HepG2 (cell line): Measurements from ENCODE around the gene MAGI1. TPM values are rescaled to one million over a fixed set of nuclear protein-coding genes. Genes with fewer than 3 reads are reported as not detected.

Experiments used
- ATAC-seq: fragments of 200-7000 bp; cut with Tn5 transposase; 3 replicates; pipeline ENCODE4 v1.9.1; 2020; ENCODE audit warnings: mild to moderate bottlenecking, moderate library complexity
- BruUV-seq: library from RNA; stranded (reverse); fragments of 400-500 nt; replicated peaks from 2 replicates; lab custom pipeline; 2021; lab: Mats Ljungman, UMichigan
- CTCF ChIA-PET: fragments of 300-600 bp; formaldehyde crosslinking; extraction: SDS; loops from one replicate; lab custom pipeline; 2021; ENCODE audit warnings: low total read pairs, inconsistent platforms, low intra/inter-chr PET ratio; lab: Yijun Ruan, JAX
- POLR2A ChIA-PET: fragments of 350-600 bp; sonication (Branson Sonifier 250); formaldehyde crosslinking; loops from one replicate; lab custom pipeline; 2020; ENCODE audit warnings: antibody characterized with exemption, inconsistent platforms; lab: Yijun Ruan, JAX
- DNase-seq: peaks from one replicate; pipeline ENCODE4 v3.0.0-alpha.2; 2015; ENCODE audit warnings: low spot score
- FAIRE-seq: peaks from 3 replicates; lab custom pipeline; 2011; peaks lifted over from hg19 to GRCh38; lab: Jason Lieb, UNC
- H2AFZ ChIP-seq: one replicate; pipeline ENCODE4 v1.6.1; 2011; ENCODE audit warnings: low read length, inconsistent platforms
- H3K27ac ChIP-seq: fragments of 300-600 bp; 3 replicates; pipeline ENCODE4 v1.8.0; 2011; ENCODE audit warnings: mixed run types, mild to moderate bottlenecking, mixed read lengths, low read length, inconsistent platforms; ENCODE audit not compliant: insufficient read depth; ENCODE audit errors: extremely low read length
- H3K27me3 ChIP-seq, 2 experiments: fragments of 200-600 bp in 1 of 2; 2 replicates in 1 of 2; 3 replicates in 1 of 2; pipeline versions ENCODE4 v1.6.0 to v1.8.0; 2011; ENCODE audit warnings: low read length in 2 of 2, mild to moderate bottlenecking in 2 of 2, moderate library complexity in 2 of 2, inconsistent platforms in 1 of 2; ENCODE audit not compliant: insufficient read depth in 2 of 2, control insufficient read depth in 1 of 2
- H3K36me3 ChIP-seq, 2 experiments: fragments of 200-600 bp in 1 of 2; replicated peaks in 1 of 2; 2 replicates in 1 of 2; 3 replicates in 1 of 2; pipeline versions ENCODE4 v1.5.1 to v1.8.0; 2011; ENCODE audit warnings: low read length in 2 of 2, inconsistent platforms in 1 of 2; ENCODE audit not compliant: insufficient read depth in 2 of 2, control insufficient read depth in 1 of 2
- H3K4me1 ChIP-seq: 2 replicates; pipeline ENCODE4 v1.5.1; 2012; ENCODE audit warnings: low read length, inconsistent platforms; ENCODE audit not compliant: insufficient read depth
- H3K4me2 ChIP-seq: 2 replicates; pipeline ENCODE4 v1.6.0; 2011; ENCODE audit warnings: low read depth, low read length, inconsistent platforms
- H3K4me3 ChIP-seq, 3 experiments: fragments of 200-600 bp in 1 of 3; sonication (generic), shearing (Covaris generic) in 1 of 3; replicated peaks in 1 of 3; 2 replicates each; pipeline ENCODE4 v1.5.1; 2011 to 2016; ENCODE audit warnings: low read length in 3 of 3, inconsistent platforms in 2 of 3, low read depth in 2 of 3, mild to moderate bottlenecking in 2 of 3, control low read depth in 1 of 3, mixed read lengths in 1 of 3; ENCODE audit not compliant: insufficient read depth in 1 of 3
- H3K79me2 ChIP-seq: one replicate; pipeline ENCODE4 v1.6.1; 2011; ENCODE audit warnings: low read length, inconsistent platforms; ENCODE audit not compliant: insufficient read depth
- H3K9ac ChIP-seq: 2 replicates; pipeline ENCODE4 v1.6.0; 2011; ENCODE audit warnings: mild to moderate bottlenecking, low read depth, low read length, inconsistent platforms; ENCODE audit not compliant: insufficient read depth
- H3K9me3 ChIP-seq: 2 replicates; pipeline ENCODE4 v1.5.1; 2012; ENCODE audit warnings: mild to moderate bottlenecking, low read length
- H4K20me1 ChIP-seq: 2 replicates; pipeline ENCODE4 v1.6.0; 2011; ENCODE audit warnings: inconsistent platforms, mild to moderate bottlenecking, low read length, moderate library complexity; ENCODE audit not compliant: insufficient read depth
- DPF2 ChIP-seq: sonication (generic); formaldehyde crosslinking; IDR thresholded peaks from 2 replicates; pipeline ENCODE4 v1.4.0; 2020; ENCODE audit warnings: mild to moderate bottlenecking, low read depth, missing genetic modification reagents, borderline replicate concordance
- GATA4 ChIP-seq: sonication (generic); IDR thresholded peaks from 2 replicates; pipeline ENCODE4 v1.6.1; 2016; ENCODE audit warnings: antibody characterized with exemption, low read depth, borderline replicate concordance
- HNRNPK ChIP-seq: fragments of 200-400 bp; formaldehyde crosslinking; IDR thresholded peaks from 2 replicates; pipeline ENCODE4 v1.6.1; 2018; ENCODE audit warnings: low read length, low read depth, moderate library complexity, mild to moderate bottlenecking; ENCODE audit not compliant: poor library complexity, severe bottlenecking
- HNRNPLL ChIP-seq: fragments of 200-400 bp; formaldehyde crosslinking; IDR thresholded peaks from 2 replicates; pipeline ENCODE4 v1.6.1; 2017; ENCODE audit warnings: mild to moderate bottlenecking, low read depth, low read length; ENCODE audit not compliant: poor library complexity, severe bottlenecking
- KLF9 ChIP-seq: IDR thresholded peaks from 2 replicates; pipeline ENCODE4 v1.6.1; 2016; ENCODE audit warnings: low read depth
- MEIS1 ChIP-seq: sonication (generic); formaldehyde crosslinking; IDR thresholded peaks from 2 replicates; pipeline ENCODE4 v1.9.0; 2021; ENCODE audit warnings: mild to moderate bottlenecking, missing genetic modification reagents, moderate library complexity, borderline replicate concordance
- MEIS2 ChIP-seq: sonication (generic); formaldehyde crosslinking; IDR thresholded peaks from 2 replicates; pipeline ENCODE4 v1.9.0; 2021; ENCODE audit warnings: mild to moderate bottlenecking, missing genetic modification reagents
- MTF2 ChIP-seq: sonication (generic); formaldehyde crosslinking; IDR thresholded peaks from 2 replicates; pipeline ENCODE4 v1.5.0; 2020; ENCODE audit warnings: missing genetic modification reagents, borderline replicate concordance
- ZBTB1 ChIP-seq: sonication (generic); formaldehyde crosslinking; IDR thresholded peaks from 2 replicates; pipeline ENCODE4 v1.4.0; 2020; ENCODE audit warnings: missing genetic modification reagents, borderline replicate concordance
- ZNF10 ChIP-seq: sonication (generic); formaldehyde crosslinking; IDR thresholded peaks from 2 replicates; pipeline ENCODE4 v1.4.0; 2020; ENCODE audit warnings: mild to moderate bottlenecking, low read depth, missing genetic modification reagents, borderline replicate concordance
- ZNF143 ChIP-seq: sonication (generic); formaldehyde crosslinking; IDR thresholded peaks from 2 replicates; pipeline ENCODE4 v1.4.0; 2020; ENCODE audit warnings: missing genetic modification reagents
- ZNF558 ChIP-seq: sonication (generic); formaldehyde crosslinking; IDR thresholded peaks from 2 replicates; pipeline ENCODE4 v1.9.0; 2022; ENCODE audit warnings: mild to moderate bottlenecking, missing genetic modification reagents, borderline replicate concordance
- ZNF768 ChIP-seq: sonication (generic); formaldehyde crosslinking; IDR thresholded peaks from 2 replicates; pipeline ENCODE4 v1.4.0; 2020; ENCODE audit warnings: missing genetic modification reagents
- ZNF788 ChIP-seq: sonication (generic); formaldehyde crosslinking; IDR thresholded peaks from 2 replicates; pipeline ENCODE4 v1.5.0; 2020; ENCODE audit warnings: mild to moderate bottlenecking, missing genetic modification reagents, borderline replicate concordance
- ZNF816 ChIP-seq: sonication (generic); formaldehyde crosslinking; IDR thresholded peaks from 2 replicates; pipeline ENCODE4 v1.8.0; 2022; ENCODE audit warnings: missing genetic modification reagents, mild to moderate bottlenecking, borderline replicate concordance
- WGBS: methylation state at CpG from one replicate; pipeline ENCODE4 v1.1.6; 2017; ENCODE audit warnings: low lambda C conversion rate; 5-methylcytosine and 5-hydroxymethylcytosine counted together
- in situ Hi-C: cut with HindIII; loops from 2 replicates; pipeline ENCODE4 v1.10.0; 2017; ENCODE audit warnings: low pct_unique_long_range_greater_than_20kb; ENCODE audit not compliant: extremely low pct_ligation_motif_present
- intact Hi-C: fragments of 100-400 bp; cut with micrococcal nuclease; formaldehyde crosslinking; loops from one replicate; pipeline ENCODE4 v1.10.0; 2022; ENCODE audit not compliant: unreplicated experiment
- polyA plus RNA-seq, 8 experiments: library from polyadenylated mRNA; depleted of rRNA in 3 of 8; stranded (reverse) in 7 of 8; unstranded in 1 of 8; fragments of >200 nt; fragmentation: Illumina TruSeq in 4 of 8; extraction: Trizol in 4 of 8; gene quantifications; 2 replicates each; pipeline versions ENCODE4 v1.2.1 to v1.2.3, GENCODE V29; 2011 to 2016; ENCODE audit warnings: low read depth in 4 of 8, missing spikeins in 1 of 8, mixed read lengths in 1 of 8; ENCODE audit not compliant: insufficient read depth in 1 of 8
- total RNA-seq, 5 experiments: library from RNA; depleted of rRNA; stranded (reverse); fragments of >200 nt; fragmentation: Illumina TruSeq; extraction: Trizol; gene quantifications; 2 replicates each; pipeline ENCODE4 v1.2.3, GENCODE V29; 2016; ENCODE audit warnings: low read depth in 1 of 5
- TF ChIP-seq, protein P1 (sequence below): sonication (generic); formaldehyde crosslinking; IDR thresholded peaks from 2 replicates; pipeline ENCODE4 v1.9.0; 2022; ENCODE audit warnings: missing genetic modification reagents, mild to moderate bottlenecking, borderline replicate concordance

Gene MAGI1
- total and polyA plus RNA-seq, 2 of the 13 experiments (the other 11 are each of a cell fraction or from before 2014, with no cell fraction given) = 22.2 to 26.0 TPM

DNA sequence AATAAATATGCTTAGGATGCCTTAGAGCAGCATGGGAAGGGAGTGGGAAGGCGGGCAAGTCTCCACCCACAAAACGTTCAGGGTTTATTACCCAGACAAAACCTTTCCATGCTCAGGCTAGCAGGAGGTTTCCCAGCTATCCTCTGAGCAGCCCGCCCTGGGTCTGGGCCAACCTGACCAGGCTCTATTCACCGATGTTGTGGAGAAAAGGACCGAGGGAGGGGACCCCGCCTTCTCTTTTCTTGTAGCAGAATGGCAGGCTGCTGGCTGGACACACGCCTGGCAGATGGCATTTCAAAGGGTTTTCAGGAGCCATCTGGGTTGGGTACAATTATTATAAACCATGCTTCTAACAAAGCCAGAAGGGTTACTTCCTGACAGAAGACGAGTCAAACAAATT, 540.9 kb downstream of the MAGI1 start (continued):
- TF ChIP-seq ZBTB1 (CRISPR knock-in tag) = no peak

DNA sequence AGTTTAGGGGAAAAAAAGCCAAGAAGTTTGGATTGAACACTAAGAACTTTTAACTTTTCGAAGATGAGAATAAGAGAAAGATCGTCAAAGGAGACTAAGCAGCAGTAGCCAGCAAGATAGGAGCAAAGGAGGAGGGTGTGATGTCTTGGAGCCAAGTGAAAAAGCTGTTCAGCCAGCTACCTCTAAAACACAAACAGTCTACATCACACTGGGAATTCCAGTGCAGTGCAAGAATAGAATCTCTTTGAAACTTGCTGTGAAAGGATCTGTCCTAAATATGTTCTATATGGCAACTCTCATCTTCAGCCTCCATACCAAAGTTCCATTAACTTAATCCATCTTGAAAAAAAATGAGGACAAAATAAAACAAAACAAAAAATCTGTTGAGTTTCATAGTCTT, 541.5 kb downstream of the MAGI1 start:
- WGBS = 96% methylated on average over 2 of the region's 2 CpGs
- Histone ChIP-seq H3K4me3 (no peak overlapping the region), H3K36me3 (no peaks in the 10 kb centered on the region), H3K27ac (no peak overlapping the region), H3K4me1 (no peaks in the 10 kb centered on the region), H3K9me3 (no peaks in the 10 kb centered on the region), H3K9ac (no peak overlapping the region), H3K79me2 (peaks cover 4% of the 10 kb centered on the region), H4K20me1 (peaks cover 4% of the 10 kb centered on the region; the same call in 1 of the 2 replicates), H2AFZ (no peak overlapping the region), H3K27me3 (no peaks in the 10 kb centered on the region), H3K4me2 (no peak overlapping the region)
- intact Hi-C loops = no loop called here
- ChIA-PET CTCF (no interaction called here), POLR2A (no interaction called here)
- no TSS peak for BruUV-seq
- in situ Hi-C loops = no loop called here
- no peak for TF ChIP-seq MEIS1
- no peak for TF ChIP-seq ZNF788 (CRISPR knock-in tag)
- no peak for TF ChIP-seq GATA4
- no peak for TF ChIP-seq ZNF816 (CRISPR knock-in tag)
- DNase-seq = no peak
- no peak for ATAC-seq
- no peak for FAIRE-seq

DNA sequence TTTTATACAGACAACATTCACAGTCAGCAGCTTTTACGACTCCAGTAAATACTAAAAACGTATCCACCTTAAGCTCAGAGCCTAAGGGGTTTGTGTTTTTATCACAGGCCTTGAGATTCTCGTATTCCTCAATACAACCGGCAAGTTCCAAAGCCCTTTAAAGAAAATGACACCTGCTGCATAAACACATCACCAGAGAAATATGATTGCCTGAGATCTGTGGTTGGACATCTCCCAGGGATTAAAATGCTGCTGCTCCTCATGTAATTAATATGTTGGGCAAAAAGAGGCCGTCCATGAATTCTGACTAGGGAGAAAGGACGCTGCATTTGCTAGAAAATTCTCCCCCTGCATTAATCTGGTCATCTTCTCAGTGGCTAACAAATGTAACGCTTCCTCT, 544.8 kb downstream of the MAGI1 start:
- BruUV-seq = no TSS peak
- Histone ChIP-seq H3K27ac (no peak overlapping the region), H2AFZ (no peak overlapping the region), H3K36me3 (no peaks in the 10 kb centered on the region), H3K9me3 (no peaks in the 10 kb centered on the region), H3K4me3 (no peak overlapping the region), H4K20me1 (no peaks in the 10 kb centered on the region; the same call in 1 of the 2 replicates), H3K79me2 (no peaks in the 10 kb centered on the region), H3K9ac (no peak overlapping the region), H3K27me3 (no peaks in the 10 kb centered on the region), H3K4me1 (no peaks in the 10 kb centered on the region), H3K4me2 (no peak overlapping the region)
- 96% methylated on average over 7 of the region's 7 CpGs for WGBS
- POLR2A ChIA-PET = no interaction called here
- FAIRE-seq (no peak), ATAC-seq (no peak), DNase-seq (no peak)
- in situ Hi-C loops (no loop called here), intact Hi-C loops (no loop called here)
- CTCF ChIA-PET = no interaction called here
- TF ChIP-seq MTF2 (CRISPR knock-in tag) (no peak), DPF2 (no peak), ZNF768 (CRISPR knock-in tag) (no peak), ZNF10 (CRISPR knock-in tag) (no peak), ZNF143 (no peak), HNRNPLL (no peak), MEIS2 (CRISPR knock-in tag) (no peak), KLF9 (CRISPR knock-in tag) (no peak), HNRNPK (no peak), ZNF558 (CRISPR knock-in tag) (no peak)
- TF ChIP-seq, protein P1, sequence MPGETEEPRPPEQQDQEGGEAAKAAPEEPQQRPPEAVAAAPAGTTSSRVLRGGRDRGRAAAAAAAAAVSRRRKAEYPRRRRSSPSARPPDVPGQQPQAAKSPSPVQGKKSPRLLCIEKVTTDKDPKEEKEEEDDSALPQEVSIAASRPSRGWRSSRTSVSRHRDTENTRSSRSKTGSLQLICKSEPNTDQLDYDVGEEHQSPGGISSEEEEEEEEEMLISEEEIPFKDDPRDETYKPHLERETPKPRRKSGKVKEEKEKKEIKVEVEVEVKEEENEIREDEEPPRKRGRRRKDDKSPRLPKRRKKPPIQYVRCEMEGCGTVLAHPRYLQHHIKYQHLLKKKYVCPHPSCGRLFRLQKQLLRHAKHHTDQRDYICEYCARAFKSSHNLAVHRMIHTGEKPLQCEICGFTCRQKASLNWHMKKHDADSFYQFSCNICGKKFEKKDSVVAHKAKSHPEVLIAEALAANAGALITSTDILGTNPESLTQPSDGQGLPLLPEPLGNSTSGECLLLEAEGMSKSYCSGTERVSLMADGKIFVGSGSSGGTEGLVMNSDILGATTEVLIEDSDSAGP (CRISPR knock-in tag) = no peak
